Vagina (tissue), 2 donors: Measurements from ENCODE around the gene NUDCD3. TPM values are rescaled to one million over a fixed set of nuclear protein-coding genes. Genes with fewer than 3 reads are reported as not detected.

ENCODE experiments used
- DNase-seq, 2 donors: peaks; one replicate each; pipeline ENCODE4 v3.0.0-alpha.2; 2017; ENCODE audit errors: extremely low spot score in 2 of 2
- H3K27ac ChIP-seq: fragments of 200-600 bp; sonication (generic); one replicate; pipeline ENCODE4 v1.5.1; 2019
- H3K27me3 ChIP-seq: fragments of 200-600 bp; sonication (generic); one replicate; pipeline ENCODE4 v1.5.1; 2019
- H3K36me3 ChIP-seq, 2 donors: fragments of 200-600 bp; sonication (generic); one replicate each; pipeline ENCODE4 v1.5.1; 2017 to 2019
- H3K4me1 ChIP-seq: fragments of 200-600 bp; sonication (generic); one replicate; pipeline ENCODE4 v1.5.1; 2019
- H3K4me3 ChIP-seq, 2 donors: fragments of 200-600 bp; sonication (generic); 1 replicate in 1 of 2; 2 replicates in 1 of 2; pipeline ENCODE4 v1.5.1; 2016 to 2019
- H3K9me3 ChIP-seq: fragments of 200-600 bp; sonication (generic); one replicate; pipeline ENCODE4 v1.5.1; 2019
- POLR2A ChIP-seq, 2 donors: fragments of 450-650 bp; IDR thresholded peaks; one replicate each; pipeline ENCODE4 v1.6.1; 2017; ENCODE audit warnings: antibody characterized with exemption in 2 of 2, mild to moderate bottlenecking in 2 of 2, moderate library complexity in 2 of 2
- POLR2AphosphoS5 ChIP-seq, 2 donors: sonication (generic); formaldehyde crosslinking; IDR thresholded peaks; one replicate each; pipeline ENCODE4 v1.9.0; 2017; ENCODE audit warnings: antibody characterized with exemption in 2 of 2, mild to moderate bottlenecking in 2 of 2, low read depth in 1 of 2; ENCODE audit not compliant: insufficient read depth in 1 of 2
- intact Hi-C: fragments of 100-400 bp; cut with DNase I; formaldehyde crosslinking; loops from one replicate; pipeline ENCODE4 v1.15.1; 2023
- total RNA-seq: library from RNA; depleted of rRNA; stranded (reverse); fragments of >200 nt; gene quantifications from one replicate; pipeline ENCODE4 v1.2.3, GENCODE V29; 2016
- TF ChIP-seq, protein P1 (sequence below), 3 experiments: fragments of 450-650 bp in 2 of 3; fragments of 200-600 bp in 1 of 3; sonication (generic) in 1 of 3; IDR thresholded peaks; one replicate each; pipeline ENCODE4 v1.5.1; 2017 to 2019; ENCODE audit warnings: antibody characterized with exemption in 3 of 3, mild to moderate bottlenecking in 2 of 3, moderate library complexity in 2 of 3

NUDCD3 gene
- total RNA-seq, 1 donor from 2014 or later = 48.6 TPM

DNA sequence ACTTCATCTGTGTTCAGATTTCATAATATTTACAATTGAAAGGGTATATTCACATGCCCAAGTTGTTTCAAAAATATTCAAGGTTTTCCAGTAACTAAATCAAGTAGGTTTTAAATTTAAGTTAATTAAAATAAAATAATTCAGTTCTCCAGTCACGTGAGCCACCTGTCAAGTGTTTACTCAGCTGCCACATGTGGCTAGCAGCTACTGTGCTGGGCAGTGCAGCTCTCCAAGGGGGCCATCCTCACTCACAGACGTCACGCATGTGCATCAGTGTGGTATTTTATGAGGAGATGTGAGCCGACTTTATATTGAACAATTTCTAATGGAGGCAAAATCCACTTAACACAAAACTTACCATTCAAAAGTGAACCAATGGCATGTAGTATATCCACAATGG, 95.4 kb downstream of the NUDCD3 start:
- Histone ChIP-seq H3K27me3 (no peaks in the 10 kb centered on the region), H3K9me3 (no peaks in the 10 kb centered on the region), H3K4me3 (no peak overlapping the region), H3K36me3 (peaks cover 0 to 43% of the 10 kb centered on the region in 2 donors), H3K27ac (no peak overlapping the region), H3K4me1 (no peaks in the 10 kb centered on the region)
- peak in 1 of 2 donors; percentile 22 for DNase-seq
- TF ChIP-seq, protein P1, sequence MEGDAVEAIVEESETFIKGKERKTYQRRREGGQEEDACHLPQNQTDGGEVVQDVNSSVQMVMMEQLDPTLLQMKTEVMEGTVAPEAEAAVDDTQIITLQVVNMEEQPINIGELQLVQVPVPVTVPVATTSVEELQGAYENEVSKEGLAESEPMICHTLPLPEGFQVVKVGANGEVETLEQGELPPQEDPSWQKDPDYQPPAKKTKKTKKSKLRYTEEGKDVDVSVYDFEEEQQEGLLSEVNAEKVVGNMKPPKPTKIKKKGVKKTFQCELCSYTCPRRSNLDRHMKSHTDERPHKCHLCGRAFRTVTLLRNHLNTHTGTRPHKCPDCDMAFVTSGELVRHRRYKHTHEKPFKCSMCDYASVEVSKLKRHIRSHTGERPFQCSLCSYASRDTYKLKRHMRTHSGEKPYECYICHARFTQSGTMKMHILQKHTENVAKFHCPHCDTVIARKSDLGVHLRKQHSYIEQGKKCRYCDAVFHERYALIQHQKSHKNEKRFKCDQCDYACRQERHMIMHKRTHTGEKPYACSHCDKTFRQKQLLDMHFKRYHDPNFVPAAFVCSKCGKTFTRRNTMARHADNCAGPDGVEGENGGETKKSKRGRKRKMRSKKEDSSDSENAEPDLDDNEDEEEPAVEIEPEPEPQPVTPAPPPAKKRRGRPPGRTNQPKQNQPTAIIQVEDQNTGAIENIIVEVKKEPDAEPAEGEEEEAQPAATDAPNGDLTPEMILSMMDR (IDR thresholded peaks at IDR 0.05) = no peak
- TF ChIP-seq POLR2A (IDR thresholded peaks at IDR 0.05) (no peak), POLR2AphosphoS5 (IDR thresholded peaks at IDR 0.05; ENCODE audit: insufficient read depth in 1 of 2, low read depth in 1 of 2) (no peak)
- intact Hi-C loops = no loop called here

GRCh38 chr7:44394636-44395035, 95.8 kb downstream of the NUDCD3 start:
- Histone ChIP-seq H3K27me3 (no peaks in the 10 kb centered on the region), H3K4me3 (no peak overlapping the region), H3K9me3 (no peaks in the 10 kb centered on the region), H3K27ac (no peak overlapping the region), H3K36me3 (peaks cover 0 to 46% of the 10 kb centered on the region in 2 donors), H3K4me1 (no peaks in the 10 kb centered on the region)
- intact Hi-C loops = no loop called here
- no peak for TF ChIP-seq POLR2AphosphoS5 (IDR thresholded peaks at IDR 0.05; ENCODE audit: insufficient read depth in 1 of 2, low read depth in 1 of 2)
- TF ChIP-seq, protein P1 (IDR thresholded peaks at IDR 0.05) = no peak
- no peak for TF ChIP-seq POLR2A (IDR thresholded peaks at IDR 0.05)
- DNase-seq = peak; percentile 32 to 79

DNA sequence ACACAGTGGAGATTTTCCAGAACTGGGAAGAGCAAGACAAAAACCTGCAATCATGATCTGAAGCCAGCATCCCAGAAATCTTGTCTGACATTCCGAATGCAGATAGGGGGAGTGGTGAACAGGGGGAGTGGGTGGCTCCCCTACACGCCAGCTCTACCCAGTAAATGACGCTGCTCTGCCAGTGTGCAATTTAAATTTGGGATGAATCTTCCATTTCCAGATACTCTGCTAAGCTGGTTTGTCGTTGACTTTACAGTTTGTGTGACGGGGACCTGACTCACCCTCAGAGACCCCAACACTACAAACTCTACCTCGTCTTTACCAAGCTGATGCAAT, 96.4 kb downstream of the NUDCD3 start:
- H3K9me3 ChIP-seq = no peaks in the 10 kb centered on the region
- H3K27ac ChIP-seq = no peak overlapping the region
- no peak for DNase-seq
- no peaks in the 10 kb centered on the region for H3K27me3 ChIP-seq
- intact Hi-C loops = no loop called here
- TF ChIP-seq, protein P1 (IDR thresholded peaks at IDR 0.05) = no peak
- TF ChIP-seq POLR2A (IDR thresholded peaks at IDR 0.05) = no peak
- TF ChIP-seq POLR2AphosphoS5 (IDR thresholded peaks at IDR 0.05; ENCODE audit: insufficient read depth in 1 of 2, low read depth in 1 of 2) = no peak
- H3K36me3 ChIP-seq = peaks cover 0 to 50% of the 10 kb centered on the region in 2 donors
- H3K4me3 ChIP-seq = no peak overlapping the region
- no peaks in the 10 kb centered on the region for H3K4me1 ChIP-seq

DNA sequence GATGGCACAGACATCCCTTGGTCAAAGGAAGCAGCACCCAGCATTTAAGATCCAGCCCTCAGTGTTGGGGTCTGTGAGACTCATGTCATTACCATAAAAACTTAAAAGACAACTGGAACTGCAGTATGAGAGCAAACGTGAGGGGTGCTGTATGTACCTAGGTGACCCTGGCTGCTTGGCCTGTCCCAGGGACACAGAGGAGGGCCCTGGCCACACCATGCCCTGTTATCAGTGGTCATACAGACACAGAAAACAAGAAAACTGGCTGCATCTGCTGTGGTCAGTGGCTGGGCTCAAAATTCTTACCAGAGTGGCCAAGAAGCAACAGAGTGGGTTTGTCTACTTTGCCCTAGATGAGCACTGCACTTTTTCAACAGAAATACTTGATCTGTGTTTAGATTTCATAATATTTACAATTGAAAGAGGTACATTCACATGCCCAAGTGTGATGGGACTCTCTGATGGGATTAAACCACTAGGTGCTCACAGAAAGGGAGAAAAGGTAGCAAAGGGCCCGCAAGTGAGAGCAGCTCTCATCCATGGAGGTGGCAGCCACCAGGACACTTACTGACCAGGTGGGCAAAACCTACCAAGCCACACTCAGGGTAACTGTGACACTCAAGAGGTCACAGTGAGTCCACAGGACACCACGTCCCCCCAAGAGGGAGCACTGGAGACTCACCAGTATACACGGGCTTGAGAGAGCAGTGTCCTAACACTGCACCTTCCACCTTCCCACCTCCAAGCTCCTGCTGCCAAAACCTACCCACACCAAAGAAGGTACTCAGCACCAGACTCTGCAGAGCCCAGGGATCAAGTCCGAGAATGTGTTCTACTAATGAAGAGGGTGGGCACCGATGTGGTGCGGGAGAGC, 97.0 kb downstream of the NUDCD3 start:
- H3K9me3 ChIP-seq = no peaks in the 10 kb centered on the region
- H3K27ac ChIP-seq = no peak overlapping the region
- intact Hi-C loops = no loop called here
- H3K4me3 ChIP-seq = no peak overlapping the region
- peak; percentile 58 to 72 for DNase-seq
- peaks cover 0 to 56% of the 10 kb centered on the region in 2 donors for H3K36me3 ChIP-seq
- no peak for TF ChIP-seq POLR2AphosphoS5 (IDR thresholded peaks at IDR 0.05; ENCODE audit: insufficient read depth in 1 of 2, low read depth in 1 of 2)
- TF ChIP-seq, protein P1 (IDR thresholded peaks at IDR 0.05) = no peak
- no peak for TF ChIP-seq POLR2A (IDR thresholded peaks at IDR 0.05)
- H3K27me3 ChIP-seq = no peaks in the 10 kb centered on the region
- no peaks in the 10 kb centered on the region for H3K4me1 ChIP-seq

DNA sequence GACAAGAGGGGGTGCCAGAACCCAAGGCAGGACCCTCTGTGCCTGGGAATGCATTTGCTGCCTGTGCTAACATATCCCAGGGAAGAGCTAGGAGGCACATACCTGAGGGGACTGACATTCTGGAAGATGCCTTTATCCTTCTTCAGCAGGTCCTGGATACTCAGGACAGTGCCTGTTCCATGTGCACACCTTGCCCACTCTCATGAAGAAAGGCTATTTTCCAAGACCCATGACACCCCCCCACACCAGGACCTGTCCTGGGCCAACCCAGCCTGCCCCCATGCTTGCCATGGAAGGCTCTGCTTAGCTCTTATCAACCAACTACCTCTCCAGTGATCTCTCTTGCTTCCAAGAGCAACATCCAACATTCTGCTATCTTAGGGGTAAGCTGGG, 97.8 kb downstream of the NUDCD3 start:
- no peaks in the 10 kb centered on the region for H3K27me3 ChIP-seq
- no peak for TF ChIP-seq POLR2A (IDR thresholded peaks at IDR 0.05)
- no peak for TF ChIP-seq POLR2AphosphoS5 (IDR thresholded peaks at IDR 0.05; ENCODE audit: insufficient read depth in 1 of 2, low read depth in 1 of 2)
- TF ChIP-seq, protein P1 (IDR thresholded peaks at IDR 0.05) = no peak
- peak; percentile 67 to 77 for DNase-seq
- H3K4me3 ChIP-seq = no peak overlapping the region
- H3K4me1 ChIP-seq = no peaks in the 10 kb centered on the region
- H3K27ac ChIP-seq = no peak overlapping the region
- intact Hi-C loops = no loop called here
- H3K36me3 ChIP-seq = peaks cover 0 to 60% of the 10 kb centered on the region in 2 donors
- no peaks in the 10 kb centered on the region for H3K9me3 ChIP-seq
